WI38 (cell line): ENCODE data around the gene TMEM258.

Experiments used
- H3K4me3 ChIP-seq: 2 replicates; pipeline ENCODE4 v1.5.1; 2011; ENCODE audit warnings: low read depth, mild to moderate bottlenecking, control low read depth, low read length
- CTCF ChIP-seq: IDR thresholded peaks from 2 replicates; pipeline ENCODE4 v1.5.1; 2012; ENCODE audit warnings: low read depth, mild to moderate bottlenecking, control low read depth, low read length

TMEM258 gene

GRCh38 chr11:61773809-61774208 lies 18.6 kb downstream of the TMEM258 start:
- TF ChIP-seq CTCF = no peak
- H3K4me3 ChIP-seq = no peak overlapping the region

GRCh38 chr11:61773356-61773755 lies 19.0 kb downstream of the TMEM258 start:
- no peak for TF ChIP-seq CTCF
- no peak overlapping the region for H3K4me3 ChIP-seq

GRCh38 chr11:61771985-61772455 lies 20.4 kb downstream of the TMEM258 start:
- no peak for TF ChIP-seq CTCF
- no peak overlapping the region for H3K4me3 ChIP-seq

- TF ChIP-seq CTCF = no peak
- H3K4me3 ChIP-seq = no peak overlapping the region
Observed at GRCh38 chr11:61771195-61771894, 21.1 kb downstream of the TMEM258 start.

- no peak for TF ChIP-seq CTCF
- no peak overlapping the region for H3K4me3 ChIP-seq
Observed at GRCh38 chr11:61769946-61770683, 22.3 kb downstream of the TMEM258 start.

- peak; percentile 32; the same call in 1 of the 2 replicates for TF ChIP-seq CTCF
- H3K4me3 ChIP-seq = no peak overlapping the region
Observed at GRCh38 chr11:61769169-61769920, 23.1 kb downstream of the TMEM258 start.
